Transverse colon (tissue), 4 donors: ENCODE measurements around the gene HOXA4. TPM values are rescaled to one million over a fixed set of nuclear protein-coding genes. Genes with fewer than 3 reads are reported as not detected.

Experiments used
- DNase-seq: peaks from one replicate; pipeline ENCODE4 v3.0.0-alpha.2; 2019
- H3K27ac ChIP-seq, 4 donors: fragments of 200-600 bp; sonication (generic); 2 replicates each; pipeline ENCODE4 v1.5.1; 2016 to 2018; ENCODE audit warnings: inconsistent platforms in 4 of 4
- H3K27me3 ChIP-seq: fragments of 200-600 bp; sonication (generic); 2 replicates; pipeline ENCODE4 v1.5.1; 2017; ENCODE audit warnings: inconsistent platforms
- H3K36me3 ChIP-seq, 4 donors: fragments of 200-600 bp; sonication (generic); 2 replicates each; pipeline ENCODE4 v1.5.1; 2017 to 2019; ENCODE audit warnings: inconsistent platforms in 4 of 4
- H3K4me1 ChIP-seq, 4 donors: fragments of 200-600 bp; sonication (generic); 2 replicates each; pipeline ENCODE4 v1.5.1; 2017 to 2020; ENCODE audit warnings: inconsistent platforms in 4 of 4
- H3K4me3 ChIP-seq, 4 donors: fragments of 200-600 bp; sonication (generic); 1 replicate in 1 of 4; 2 replicates in 3 of 4; pipeline versions ENCODE4 v1.5.1 to v1.6.1; 2017 to 2019; ENCODE audit warnings: inconsistent platforms in 4 of 4
- H3K9me3 ChIP-seq, 2 donors: fragments of 200-600 bp; sonication (generic); 2 replicates each; pipeline ENCODE4 v1.5.1; 2017 to 2019; ENCODE audit warnings: inconsistent platforms in 2 of 2
- EP300 ChIP-seq: sonication (generic); formaldehyde crosslinking; IDR thresholded peaks from one replicate; pipeline ENCODE4 v1.6.1; 2017; ENCODE audit warnings: antibody characterized with exemption, low read depth
- POLR2A ChIP-seq: fragments of 450-650 bp; IDR thresholded peaks from one replicate; pipeline ENCODE4 v1.6.1; 2016; ENCODE audit warnings: antibody characterized with exemption, mild to moderate bottlenecking, moderate library complexity
- POLR2AphosphoS5 ChIP-seq, 3 donors: sonication (generic); formaldehyde crosslinking; IDR thresholded peaks; one replicate each; pipeline ENCODE4 v1.6.1; 2016; ENCODE audit warnings: antibody characterized with exemption in 3 of 3
- WGBS, 2 donors: methylation state at CpG; one replicate each; pipeline ENCODE4 v1.1.5; 2018; ENCODE audit warnings: low coverage in 1 of 2; 5-methylcytosine and 5-hydroxymethylcytosine counted together
- in situ Hi-C, 4 donors: fragments of 200-750 bp; cut with MboI; loops; one replicate each; pipeline versions ENCODE4 v1.15.0 to v1.15.1; 2017; ENCODE audit warnings: low sequenced_read_pairs in 3 of 4, low pct_ligation_motif_present in 1 of 4, low pct_unique_long_range_greater_than_20kb in 1 of 4
- intact Hi-C: fragments of 100-400 bp; cut with DNase I; formaldehyde crosslinking; loops from one replicate; pipeline ENCODE4 v1.15.1; 2023; ENCODE audit warnings: low total_unique reads
- total RNA-seq, 4 donors: library from RNA; depleted of rRNA; stranded (reverse); fragments of >200 nt; gene quantifications; one replicate each; pipeline ENCODE4 v1.1.0, GENCODE V29; 2016
- TF ChIP-seq, protein P1 (sequence below), 5 experiments: fragments of 200-600 bp in 3 of 5; fragments of 450-650 bp in 2 of 5; sonication (generic) in 3 of 5; IDR thresholded peaks; 1 replicate in 2 of 5; 2 replicates in 3 of 5; pipeline ENCODE4 v1.5.1; 2016 to 2017; ENCODE audit warnings: antibody characterized with exemption in 5 of 5, inconsistent platforms in 3 of 5, mild to moderate bottlenecking in 2 of 5, moderate library complexity in 1 of 5

The HOXA4 gene
- total RNA-seq, 4 donors from 2014 or later, result 3.5 to 42.4 (median 10.6) TPM

DNA sequence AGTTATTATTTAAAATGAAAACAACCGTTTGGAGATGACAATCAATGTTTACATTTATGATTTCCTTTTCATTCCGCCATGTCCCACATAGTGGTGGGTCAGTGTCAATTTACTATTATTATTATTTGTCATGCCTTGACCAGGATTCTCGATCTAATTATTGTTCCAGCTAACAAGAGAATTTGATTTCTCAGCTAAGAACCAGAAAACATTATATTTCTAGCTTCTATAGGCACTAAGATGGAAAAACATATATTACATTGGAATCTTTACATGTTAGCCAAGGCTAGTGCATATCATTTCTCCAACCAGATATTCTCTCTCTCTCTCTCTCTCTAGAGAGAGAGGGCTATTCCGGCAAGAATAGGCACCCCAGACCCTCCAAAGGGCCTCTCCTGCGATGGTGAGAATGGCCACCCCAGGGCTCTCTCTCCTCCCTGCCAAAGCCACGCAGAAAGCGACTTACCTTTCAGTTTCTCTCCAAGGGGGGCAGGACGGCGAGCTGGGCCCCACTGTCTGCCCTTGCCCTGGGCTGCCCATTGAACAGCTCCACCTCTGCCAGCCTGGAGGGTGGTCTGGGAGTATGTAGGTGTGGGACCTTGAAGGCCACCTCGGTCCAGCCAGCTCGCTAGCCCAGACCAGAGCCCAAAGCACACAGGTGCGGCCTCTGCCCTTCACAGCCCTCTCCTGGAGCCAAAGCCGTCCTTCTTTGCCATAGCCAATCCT lies 19.4 kb upstream of the HOXA4 start:
- Histone ChIP-seq H3K27me3 (peaks cover 50% of the 10 kb centered on the region), H3K27ac (peak overlapping the region; percentile 95 to 99 (median 98))

DNA sequence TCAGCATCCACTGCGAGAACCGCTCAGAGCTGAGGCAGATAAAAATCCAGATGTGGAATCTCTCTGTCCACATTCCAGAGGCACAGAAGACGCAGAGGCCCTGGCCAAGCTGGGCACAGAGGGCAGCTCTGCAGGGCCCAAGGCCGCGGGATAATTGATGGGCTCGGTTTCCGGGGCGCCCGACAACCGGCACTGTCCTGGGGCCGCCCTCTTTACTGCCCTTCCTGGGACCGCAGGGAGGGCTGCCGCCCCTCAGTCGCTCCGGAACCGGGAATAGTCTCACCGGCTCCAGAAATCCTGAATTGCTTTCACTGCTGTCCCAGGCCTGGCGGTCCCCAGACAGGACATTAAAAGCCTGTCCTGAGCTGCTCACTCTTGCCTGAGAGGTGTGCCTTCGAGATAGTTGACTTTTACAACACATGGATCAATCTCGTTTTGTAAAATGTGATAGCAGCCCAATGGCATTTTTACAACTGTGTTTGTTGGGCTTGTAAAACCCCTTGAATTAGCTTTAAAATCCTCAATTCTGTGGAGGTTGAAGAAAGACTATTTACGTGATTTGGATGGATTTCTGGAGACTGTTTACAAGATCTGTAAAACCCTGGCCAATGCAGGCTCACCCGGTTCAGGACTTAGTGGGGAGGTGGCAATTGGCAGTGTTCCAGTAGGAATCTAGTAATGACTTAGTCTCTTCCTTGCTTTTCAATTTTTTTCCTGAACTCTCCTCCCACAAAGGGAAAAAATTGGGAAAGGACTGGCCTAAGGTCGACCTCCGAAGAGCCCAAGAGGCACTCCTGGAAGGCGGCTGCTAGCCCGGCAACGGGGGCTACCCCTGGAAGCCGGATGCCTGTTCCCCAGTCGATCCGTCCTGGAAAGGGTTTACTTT lies 18.4 kb upstream of the HOXA4 start:
- Histone ChIP-seq H3K36me3 (no peaks in the 10 kb centered on the region), H3K4me3 (peak overlapping the region; percentile 54 to 79 (median 72)), H3K9me3 (no peaks in the 10 kb centered on the region), H3K27ac (peak overlapping the region; percentile 95 to 99 (median 98)), H3K4me1 (peaks cover 11 to 87% (median 65%) of the 10 kb centered on the region in 4 donors), H3K27me3 (peaks cover 40% of the 10 kb centered on the region)
- DNase-seq, result peak; percentile 57
- in situ Hi-C loops (loop anchor here in 3 of 4 donors (10.0 kb wide), 1 partner anchor 294 kb away; no protein-coding TSS in a partner anchor), intact Hi-C loops (loop anchor here (5.0 kb wide), 2 partner anchors 42 to 292 kb away; no protein-coding TSS in a partner anchor)
- TF ChIP-seq, protein P1, sequence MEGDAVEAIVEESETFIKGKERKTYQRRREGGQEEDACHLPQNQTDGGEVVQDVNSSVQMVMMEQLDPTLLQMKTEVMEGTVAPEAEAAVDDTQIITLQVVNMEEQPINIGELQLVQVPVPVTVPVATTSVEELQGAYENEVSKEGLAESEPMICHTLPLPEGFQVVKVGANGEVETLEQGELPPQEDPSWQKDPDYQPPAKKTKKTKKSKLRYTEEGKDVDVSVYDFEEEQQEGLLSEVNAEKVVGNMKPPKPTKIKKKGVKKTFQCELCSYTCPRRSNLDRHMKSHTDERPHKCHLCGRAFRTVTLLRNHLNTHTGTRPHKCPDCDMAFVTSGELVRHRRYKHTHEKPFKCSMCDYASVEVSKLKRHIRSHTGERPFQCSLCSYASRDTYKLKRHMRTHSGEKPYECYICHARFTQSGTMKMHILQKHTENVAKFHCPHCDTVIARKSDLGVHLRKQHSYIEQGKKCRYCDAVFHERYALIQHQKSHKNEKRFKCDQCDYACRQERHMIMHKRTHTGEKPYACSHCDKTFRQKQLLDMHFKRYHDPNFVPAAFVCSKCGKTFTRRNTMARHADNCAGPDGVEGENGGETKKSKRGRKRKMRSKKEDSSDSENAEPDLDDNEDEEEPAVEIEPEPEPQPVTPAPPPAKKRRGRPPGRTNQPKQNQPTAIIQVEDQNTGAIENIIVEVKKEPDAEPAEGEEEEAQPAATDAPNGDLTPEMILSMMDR (IDR thresholded peaks at IDR 0.05), result no peak
- TF ChIP-seq POLR2AphosphoS5 (IDR thresholded peaks at IDR 0.05) (peak; percentile 34 to 61 (median 52)), POLR2A (peak; percentile 17)
- WGBS, 2 donors, result 9 to 20% methylated on average over 10 to 29 of the region's 30 CpGs

More for the DNA sequence above, 19.4 kb upstream of the HOXA4 start:
- H3K9me3 ChIP-seq, result no peaks in the 10 kb centered on the region
- DNase-seq, result peak; percentile 40
- intact Hi-C loops, result loop anchor here (5.0 kb wide), 2 partner anchors 43 to 293 kb away; no protein-coding TSS in a partner anchor
- peaks cover 18 to 86% (median 65%) of the 10 kb centered on the region in 4 donors for H3K4me1 ChIP-seq
- peak overlapping the region; percentile 71 to 81 (median 76) for H3K4me3 ChIP-seq
- no peaks in the 10 kb centered on the region for H3K36me3 ChIP-seq
- TF ChIP-seq POLR2AphosphoS5 (IDR thresholded peaks at IDR 0.05), result no peak
- no peak for TF ChIP-seq EP300
- TF ChIP-seq, protein P1 (IDR thresholded peaks at IDR 0.05), result no peak
- no peak for TF ChIP-seq POLR2A
- 6 to 15% methylated on average over 3 to 13 of the region's 13 CpGs for WGBS, 2 donors
- in situ Hi-C loops, result loop anchor here in 3 of 4 donors (10.0 to 25.0 kb wide), 5 partner anchors 295 to 1288 kb away; no protein-coding TSS in a partner anchor

DNA sequence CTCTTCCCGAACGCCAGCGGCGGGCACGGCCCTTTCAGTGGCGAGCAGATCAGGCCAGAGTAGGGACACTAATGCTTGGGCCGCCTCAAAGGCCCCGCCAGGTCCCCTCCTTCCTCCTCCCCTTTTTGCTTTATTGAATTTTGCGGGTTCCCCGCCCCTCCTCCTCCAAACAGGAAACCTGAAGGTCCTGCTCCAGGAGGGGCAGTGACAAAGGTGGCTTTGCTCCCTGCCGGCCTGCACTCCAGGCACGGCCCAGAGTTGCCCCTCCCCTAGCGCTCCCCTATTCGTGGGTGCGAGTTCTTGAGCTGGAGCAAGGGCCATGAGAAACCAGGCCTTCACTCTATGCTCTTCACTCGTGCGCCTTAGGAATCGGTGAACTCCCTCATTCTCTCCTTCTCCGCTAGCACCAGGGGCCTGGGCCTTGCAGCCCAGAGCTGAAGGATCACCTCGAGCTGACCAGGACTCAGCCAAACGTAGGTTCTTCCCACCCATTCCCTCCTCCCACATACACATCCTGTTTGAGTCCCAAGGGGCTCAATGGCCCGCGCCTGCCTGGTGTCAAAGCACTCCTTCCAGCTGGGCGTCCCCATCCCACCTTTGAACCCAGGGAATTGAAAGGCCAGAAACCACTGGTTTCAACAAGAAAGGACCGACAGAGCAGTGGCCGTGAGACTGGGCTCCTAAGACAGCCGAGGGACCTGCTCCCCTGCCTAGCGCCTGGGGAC lies 17.6 kb upstream of the HOXA4 start:
- peak overlapping the region; percentile 95 to 99 (median 98) for H3K27ac ChIP-seq
- intact Hi-C loops (loop anchor here (5.0 kb wide), 2 partner anchors 41 to 291 kb away; no protein-coding TSS in a partner anchor), in situ Hi-C loops (loop anchor here in 3 of 4 donors (10.0 kb wide), 1 partner anchor 293 kb away; no protein-coding TSS in a partner anchor)
- peak overlapping the region; percentile 54 to 79 (median 72) for H3K4me3 ChIP-seq
- H3K9me3 ChIP-seq, result no peaks in the 10 kb centered on the region
- no peaks in the 10 kb centered on the region for H3K36me3 ChIP-seq
- H3K4me1 ChIP-seq, result peaks cover 3 to 85% (median 61%) of the 10 kb centered on the region in 4 donors
- WGBS, 2 donors, result 10% methylated on average over 28 of the region's 28 CpGs; no CpG with 5 or more reads in 1 of the 2 donors
- H3K27me3 ChIP-seq, result peaks cover 34% of the 10 kb centered on the region
- TF ChIP-seq, protein P1 (IDR thresholded peaks at IDR 0.05), result no peak
- TF ChIP-seq EP300 (no peak), POLR2A (peak; percentile 80), POLR2AphosphoS5 (IDR thresholded peaks at IDR 0.05) (peak; percentile 65 to 83 (median 74))
- peak; percentile 77 for DNase-seq
